Fibroblast of villous mesenchyme (primary cell): ENCODE results near the gene GLIS1. TPM values are rescaled to one million over a fixed set of nuclear protein-coding genes. Genes with fewer than 3 reads are reported as not detected.

ENCODE experiments used
- DNase-seq: peaks from one replicate; pipeline ENCODE4 v3.0.0-alpha.2; 2010; ENCODE audit warnings: low read depth
- H3K4me3 ChIP-seq: 2 replicates; pipeline ENCODE4 v1.5.1; 2011; ENCODE audit warnings: low read depth, mild to moderate bottlenecking, low read length
- CTCF ChIP-seq: IDR thresholded peaks from 2 replicates; pipeline ENCODE4 v1.5.1; 2012; ENCODE audit warnings: low read depth, mild to moderate bottlenecking, low read length; ENCODE audit not compliant: insufficient read depth
- total RNA-seq: library from RNA; depleted of rRNA; stranded (reverse); fragments of >200 nt; gene quantifications from 2 replicates; pipeline ENCODE4 v1.2.3, GENCODE V29; 2012

Gene GLIS1
- total RNA-seq, 1 donor, result 0.43 TPM

GRCh38 chr1:53628286-53628955 is 110.5 kb downstream of the GLIS1 start:
- TF ChIP-seq CTCF, result no peak
- no peak for DNase-seq
- no peak overlapping the region for H3K4me3 ChIP-seq

GRCh38 chr1:53627666-53628065 is 111.3 kb downstream of the GLIS1 start:
- H3K4me3 ChIP-seq, result no peak overlapping the region
- no peak for DNase-seq
- no peak for TF ChIP-seq CTCF

- DNase-seq, result no peak
- TF ChIP-seq CTCF, result no peak
- no peak overlapping the region for H3K4me3 ChIP-seq
Measured at GRCh38 chr1:53627031-53627430, 111.9 kb downstream of the GLIS1 start.

GRCh38 chr1:53626616-53627015 is 112.3 kb downstream of the GLIS1 start:
- no peak for DNase-seq
- no peak overlapping the region for H3K4me3 ChIP-seq

GRCh38 chr1:53625766-53626520 is 113.0 kb downstream of the GLIS1 start:
- TF ChIP-seq CTCF, result no peak
- H3K4me3 ChIP-seq, result no peak overlapping the region
- no peak for DNase-seq

More at GRCh38 chr1:53626616-53627015, 112.3 kb downstream of the GLIS1 start:
- no peak for TF ChIP-seq CTCF

GRCh38 chr1:53625049-53625448 is 113.9 kb downstream of the GLIS1 start:
- peak; percentile 18 for DNase-seq
- TF ChIP-seq CTCF, result no peak
- no peak overlapping the region for H3K4me3 ChIP-seq
